Osteoblast (primary cell): ENCODE results near the gene MAP3K9. TPM values are rescaled to one million over a fixed set of nuclear protein-coding genes. Genes with fewer than 3 reads are reported as not detected.

Experiments
- DNase-seq: peaks from one replicate; pipeline ENCODE4 v3.0.0; 2011; ENCODE audit warnings: low spot score, mixed read lengths; ENCODE audit not compliant: insufficient read length; ENCODE audit errors: missing footprints
- H2AFZ ChIP-seq: 2 replicates; pipeline ENCODE4 v1.6.0; 2011; ENCODE audit warnings: mild to moderate bottlenecking, low read length
- H3K27ac ChIP-seq: 2 replicates; pipeline ENCODE4 v1.5.1; 2011; ENCODE audit warnings: mild to moderate bottlenecking, low read depth, low read length, moderate library complexity
- H3K27me3 ChIP-seq: 2 replicates; pipeline ENCODE4 v1.6.0; 2012; ENCODE audit warnings: mild to moderate bottlenecking, control low read depth, inconsistent platforms, low read length, moderate library complexity; ENCODE audit not compliant: insufficient read depth
- H3K36me3 ChIP-seq: 2 replicates; pipeline ENCODE4 v1.5.1; 2011; ENCODE audit warnings: mild to moderate bottlenecking, low read length, control low read depth, moderate library complexity; ENCODE audit not compliant: insufficient read depth
- H3K4me1 ChIP-seq: 2 replicates; pipeline ENCODE4 v1.5.1; 2011; ENCODE audit warnings: mild to moderate bottlenecking, low read length, control low read depth, moderate library complexity; ENCODE audit not compliant: insufficient read depth
- H3K4me2 ChIP-seq: 2 replicates; pipeline ENCODE4 v1.6.0; 2011; ENCODE audit warnings: mild to moderate bottlenecking, low read length; ENCODE audit not compliant: insufficient read depth
- H3K4me3 ChIP-seq: fragments of 200-600 bp; sonication (generic); 3 replicates; pipeline ENCODE4 v1.5.1; 2012; ENCODE audit warnings: mild to moderate bottlenecking, low read length, inconsistent platforms; ENCODE audit not compliant: insufficient read depth
- H3K79me2 ChIP-seq: 2 replicates; pipeline ENCODE4 v1.6.0; 2012; ENCODE audit warnings: mild to moderate bottlenecking, low read length, control low read depth, inconsistent platforms; ENCODE audit not compliant: insufficient read depth
- H3K9me3 ChIP-seq: 2 replicates; pipeline ENCODE4 v1.5.1; 2011; ENCODE audit warnings: low read depth, low read length, control low read depth
- H4K20me1 ChIP-seq: 2 replicates; pipeline ENCODE4 v1.6.0; 2012; ENCODE audit warnings: mild to moderate bottlenecking, low read length, control low read depth; ENCODE audit not compliant: insufficient read depth
- CTCF ChIP-seq: IDR thresholded peaks from 2 replicates; pipeline ENCODE4 v1.5.1; 2011; ENCODE audit warnings: mild to moderate bottlenecking, low read depth, low read length, moderate library complexity; ENCODE audit errors: extremely low read depth
- total RNA-seq: library from RNA; depleted of rRNA; stranded (reverse); fragments of >200 nt; gene quantifications from 2 replicates; pipeline ENCODE4 v1.2.3, GENCODE V29; 2012

MAP3K9 gene
- total RNA-seq, 1 donor, result under 0.01 TPM

DNA sequence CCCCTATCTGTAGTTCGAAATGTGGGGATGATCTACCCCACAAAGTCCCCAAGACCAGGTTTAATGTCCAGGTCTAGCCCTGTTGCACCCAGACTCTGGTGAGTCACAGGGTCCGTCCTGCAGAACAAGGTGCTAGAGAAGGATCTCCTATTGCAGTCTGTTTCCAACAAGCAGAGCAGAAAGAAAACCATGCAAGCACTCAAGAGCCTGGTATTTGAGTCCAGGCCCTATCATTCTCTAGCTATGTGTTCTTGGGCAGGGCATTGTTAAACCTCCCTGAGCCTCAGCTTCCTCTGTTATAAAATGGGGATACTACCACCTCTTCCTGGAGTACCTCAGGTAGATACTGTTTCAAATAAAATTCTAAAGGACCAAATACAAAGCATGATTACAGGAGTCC, 24.4 kb downstream of the MAP3K9 start:
- Histone ChIP-seq H3K4me2 (no peak overlapping the region), H3K79me2 (no peaks in the 10 kb centered on the region), H3K36me3 (no peaks in the 10 kb centered on the region), H3K4me3 (no peak overlapping the region), H3K27ac (no peak overlapping the region), H2AFZ (no peak overlapping the region), H3K4me1 (peaks cover 20% of the 10 kb centered on the region), H3K27me3 (no peaks in the 10 kb centered on the region), H4K20me1 (no peaks in the 10 kb centered on the region), H3K9me3 (no peaks in the 10 kb centered on the region)
- no peak for TF ChIP-seq CTCF
- DNase-seq, result no peak

DNA sequence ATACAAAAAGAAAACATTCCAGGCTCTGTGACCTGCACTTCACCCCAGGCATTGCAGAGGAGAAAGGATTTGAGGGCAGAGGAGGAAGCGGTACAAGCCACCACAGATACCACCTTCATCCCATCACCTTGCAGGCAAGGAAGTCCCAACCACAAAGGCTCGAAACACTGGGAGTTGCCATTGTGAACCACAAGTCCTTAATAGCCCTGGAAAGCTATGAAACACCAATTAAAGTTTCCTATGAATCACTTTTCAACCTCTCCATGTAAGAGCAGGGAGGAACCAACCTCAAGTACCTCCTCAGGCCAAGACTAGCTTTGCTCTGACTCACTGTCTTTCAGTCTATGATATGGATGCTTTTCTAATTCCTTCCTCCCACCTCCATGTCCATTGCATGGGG, 27.0 kb downstream of the MAP3K9 start:
- H4K20me1 ChIP-seq, result no peaks in the 10 kb centered on the region
- peaks cover 9% of the 10 kb centered on the region for H3K27me3 ChIP-seq
- H3K4me1 ChIP-seq, result peaks cover 10% of the 10 kb centered on the region
- no peaks in the 10 kb centered on the region for H3K9me3 ChIP-seq
- H3K27ac ChIP-seq, result no peak overlapping the region
- H3K79me2 ChIP-seq, result no peaks in the 10 kb centered on the region
- no peak overlapping the region for H2AFZ ChIP-seq
- peak; percentile 83 for DNase-seq
- TF ChIP-seq CTCF, result no peak
- no peaks in the 10 kb centered on the region for H3K36me3 ChIP-seq
- no peak overlapping the region for H3K4me2 ChIP-seq
- H3K4me3 ChIP-seq, result no peak overlapping the region

DNA sequence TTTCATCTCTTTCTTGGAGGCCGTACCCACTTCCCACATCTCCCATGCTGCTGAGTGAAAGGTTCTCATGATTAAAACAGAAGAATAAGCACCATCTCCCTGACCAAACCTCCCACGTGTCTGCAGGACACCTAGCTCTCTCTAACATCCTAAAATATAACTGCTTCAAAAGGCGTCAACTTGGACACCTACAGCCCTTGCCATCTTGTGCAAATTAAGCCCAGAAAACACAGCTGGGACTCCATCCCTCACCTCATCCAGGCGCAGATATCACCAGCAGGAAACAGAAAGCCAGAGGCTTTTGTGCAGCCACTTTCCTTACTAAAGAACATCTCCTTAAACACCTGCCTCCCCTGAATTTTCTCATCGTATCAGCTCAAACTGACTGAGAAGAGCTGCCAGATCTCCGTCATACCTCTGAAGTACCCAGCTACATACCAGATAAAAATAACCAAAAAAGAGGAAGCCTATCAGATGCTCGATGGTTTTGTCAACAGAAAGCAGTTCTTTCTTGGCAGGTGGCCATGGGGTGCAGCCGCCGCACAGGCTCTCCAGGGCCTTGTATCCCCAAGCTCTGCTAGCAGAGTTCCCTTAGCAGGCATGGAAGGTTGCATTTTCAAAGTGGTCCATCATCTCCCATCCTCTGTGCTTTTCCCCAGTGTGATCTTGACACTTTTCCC, 28.8 kb downstream of the MAP3K9 start:
- no peak overlapping the region for H3K4me2 ChIP-seq
- H3K27ac ChIP-seq, result no peak overlapping the region
- H3K36me3 ChIP-seq, result no peaks in the 10 kb centered on the region
- H3K4me1 ChIP-seq, result peaks cover 10% of the 10 kb centered on the region
- no peak for DNase-seq
- no peaks in the 10 kb centered on the region for H4K20me1 ChIP-seq
- H3K27me3 ChIP-seq, result peaks cover 9% of the 10 kb centered on the region
- no peak for TF ChIP-seq CTCF
- no peak overlapping the region for H3K4me3 ChIP-seq
- H3K9me3 ChIP-seq, result no peaks in the 10 kb centered on the region
- H3K79me2 ChIP-seq, result no peaks in the 10 kb centered on the region
- H2AFZ ChIP-seq, result no peak overlapping the region

- H2AFZ ChIP-seq, result no peak overlapping the region
- TF ChIP-seq CTCF, result no peak
- H3K9me3 ChIP-seq, result no peaks in the 10 kb centered on the region
- DNase-seq, result no peak
- no peaks in the 10 kb centered on the region for H3K79me2 ChIP-seq
- H3K36me3 ChIP-seq, result no peaks in the 10 kb centered on the region
- H4K20me1 ChIP-seq, result no peaks in the 10 kb centered on the region
- no peak overlapping the region for H3K4me3 ChIP-seq
- H3K27ac ChIP-seq, result no peak overlapping the region
- H3K4me2 ChIP-seq, result no peak overlapping the region
- H3K4me1 ChIP-seq, result peaks cover 10% of the 10 kb centered on the region
- peaks cover 9% of the 10 kb centered on the region for H3K27me3 ChIP-seq
Measured at GRCh38 chr14:70779667-70780066, 29.6 kb downstream of the MAP3K9 start.
